GM19468 (cell line): Measurements from ENCODE around the gene OGFR.

Experiments used
- ATAC-seq: cut with Tn5 transposase; IDR thresholded peaks from one replicate; pipeline ENCODE4 v1.9.1; 2021; ENCODE audit warnings: mild to moderate bottlenecking, moderate library complexity, moderate number of reproducible peaks; ENCODE audit not compliant: unreplicated experiment; ENCODE audit errors: extremely low read depth

Gene OGFR

DNA sequence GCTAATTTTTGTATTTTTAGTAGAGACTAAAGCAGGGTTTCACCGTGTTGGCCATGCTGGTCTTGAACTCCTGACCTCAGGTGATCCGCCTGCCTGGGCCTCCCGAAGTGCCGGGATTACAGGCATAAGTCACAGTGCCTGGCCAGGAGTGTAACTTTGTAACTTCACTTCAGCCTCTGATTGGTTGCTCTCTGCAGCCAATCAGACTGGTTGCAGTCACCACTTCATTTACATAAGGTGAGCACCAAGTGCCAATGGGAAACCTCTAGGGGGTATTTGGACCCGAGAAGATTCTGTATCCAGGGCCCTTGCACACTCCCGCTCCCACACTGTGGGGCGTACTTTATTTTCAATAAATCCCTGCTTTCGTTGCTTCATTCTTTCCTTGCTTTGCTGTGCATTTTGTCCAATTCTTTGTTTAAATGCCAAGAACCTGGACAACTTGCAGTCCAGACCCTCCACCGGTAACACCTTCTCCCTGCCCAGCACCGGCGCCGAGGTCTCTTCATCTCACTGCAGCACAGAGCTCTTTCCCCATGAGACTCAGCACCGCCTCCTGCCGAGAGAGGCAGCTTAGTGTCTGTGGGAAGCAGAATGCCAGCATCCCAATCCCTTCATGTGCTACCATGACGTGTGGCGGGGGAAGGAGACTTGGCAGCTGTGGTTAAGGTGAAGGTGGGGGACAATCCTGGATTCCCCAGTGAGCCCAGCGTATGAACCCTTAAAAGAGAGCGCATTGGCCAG, 22.3 kb upstream of the OGFR start:
- ATAC-seq = no peak

- no peak for ATAC-seq
These were observed 21.7 kb upstream of the OGFR start for GRCh38 chr20:62782893-62783278.

GRCh38 chr20:62784497-62784896, 20.1 kb upstream of the OGFR start:
- no peak for ATAC-seq

DNA sequence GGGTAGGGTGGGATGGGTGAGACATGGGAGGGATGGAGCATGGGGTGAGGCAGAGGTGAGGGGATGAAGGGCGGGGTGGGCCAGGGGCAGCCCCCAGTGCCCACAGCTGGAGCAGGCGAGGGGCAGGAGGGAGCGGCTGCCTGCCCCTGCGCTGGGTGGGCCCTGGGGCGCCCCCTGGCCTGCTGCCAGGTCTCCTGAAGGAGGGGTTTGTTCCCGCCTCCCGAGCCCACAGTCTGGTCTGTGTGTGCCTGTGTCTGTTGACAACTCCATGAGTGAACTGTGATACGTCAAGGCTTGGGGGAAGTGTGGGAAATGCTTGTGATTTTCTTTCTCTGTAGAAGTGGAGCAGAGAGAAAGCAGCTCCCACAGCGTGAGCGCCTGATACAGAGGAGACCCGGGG, 19.2 kb upstream of the OGFR start:
- ATAC-seq = no peak

DNA sequence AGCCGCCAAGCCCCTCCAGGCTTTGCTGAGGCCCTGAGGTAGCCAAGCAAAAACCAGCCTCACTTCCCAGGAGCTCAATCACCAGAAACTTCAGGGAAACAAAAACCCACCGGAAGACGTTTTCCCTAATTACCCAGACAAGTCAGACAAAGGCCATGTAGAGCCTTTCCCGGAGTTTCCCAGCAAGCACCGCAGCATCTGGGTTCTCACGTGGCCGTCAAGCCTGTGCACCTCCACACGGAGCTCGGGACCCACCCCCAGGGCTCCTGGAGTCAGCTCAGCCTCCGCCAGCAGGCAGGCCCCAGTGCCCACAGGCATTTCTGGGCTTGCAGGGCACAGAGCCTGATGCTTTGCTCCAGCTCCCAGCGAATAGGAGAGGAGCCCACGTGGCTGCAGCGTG, 18.5 kb upstream of the OGFR start:
- no peak for ATAC-seq

DNA sequence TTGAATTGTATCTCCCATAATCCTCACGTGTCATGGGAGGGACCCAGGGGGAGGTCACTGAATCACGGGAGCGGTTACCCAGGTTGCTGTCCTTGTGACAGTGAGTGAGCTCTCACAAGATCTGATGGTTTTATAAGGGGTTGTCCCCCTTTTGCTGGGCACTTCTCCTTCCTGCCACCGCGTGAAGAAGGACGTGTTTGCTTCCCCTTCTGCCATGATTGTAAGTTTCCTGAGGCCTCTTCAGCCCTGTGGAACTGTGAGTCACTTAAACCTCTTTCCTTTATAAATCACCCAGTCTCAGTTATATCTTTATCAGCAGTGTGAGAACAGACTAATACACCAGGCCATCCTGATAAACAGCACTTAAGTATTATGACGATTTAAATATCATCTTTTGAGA, 17.3 kb upstream of the OGFR start:
- no peak for ATAC-seq

DNA sequence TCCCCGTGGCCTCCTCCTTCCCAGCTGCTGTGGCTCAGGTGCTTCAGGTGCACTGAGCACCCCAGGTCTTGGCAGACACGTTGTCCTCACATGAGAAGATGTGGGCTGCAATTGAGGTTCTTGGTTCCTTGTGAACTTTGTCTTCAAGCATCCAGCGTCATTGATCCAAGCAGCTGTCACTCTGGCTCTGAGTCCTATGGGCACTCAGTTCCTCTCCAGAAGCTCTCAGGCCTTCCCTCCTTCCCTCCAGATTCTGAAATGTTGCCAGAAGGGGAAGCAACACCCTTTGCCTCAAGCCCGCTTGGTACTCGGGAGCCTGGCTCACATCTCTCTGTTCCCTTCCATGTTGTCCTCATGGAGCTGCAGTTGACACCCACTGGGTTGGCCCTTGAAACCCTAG, 16.8 kb upstream of the OGFR start:
- ATAC-seq = no peak

DNA sequence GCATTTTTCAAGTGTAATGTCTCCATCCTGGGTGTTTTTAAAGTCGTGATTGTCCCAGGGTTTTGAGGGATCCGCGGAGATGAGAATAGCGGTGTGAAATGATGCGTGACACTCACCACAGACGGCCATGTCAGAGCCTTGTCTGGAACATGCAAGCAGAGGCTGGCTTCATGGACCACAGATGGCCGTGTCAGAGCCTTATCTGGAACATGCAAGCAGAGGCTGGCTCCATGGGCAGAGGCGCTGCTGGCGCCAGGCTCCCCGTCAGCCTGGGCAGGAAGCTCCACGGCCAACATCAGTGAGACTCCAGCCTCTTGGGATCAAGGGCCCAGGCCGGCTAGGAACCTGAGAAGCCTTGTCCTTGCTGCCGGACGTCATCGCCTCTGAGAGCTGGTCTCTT, 16.0 kb upstream of the OGFR start:
- no peak for ATAC-seq

GRCh38 chr20:62790075-62790474, 14.6 kb upstream of the OGFR start:
- no peak for ATAC-seq

DNA sequence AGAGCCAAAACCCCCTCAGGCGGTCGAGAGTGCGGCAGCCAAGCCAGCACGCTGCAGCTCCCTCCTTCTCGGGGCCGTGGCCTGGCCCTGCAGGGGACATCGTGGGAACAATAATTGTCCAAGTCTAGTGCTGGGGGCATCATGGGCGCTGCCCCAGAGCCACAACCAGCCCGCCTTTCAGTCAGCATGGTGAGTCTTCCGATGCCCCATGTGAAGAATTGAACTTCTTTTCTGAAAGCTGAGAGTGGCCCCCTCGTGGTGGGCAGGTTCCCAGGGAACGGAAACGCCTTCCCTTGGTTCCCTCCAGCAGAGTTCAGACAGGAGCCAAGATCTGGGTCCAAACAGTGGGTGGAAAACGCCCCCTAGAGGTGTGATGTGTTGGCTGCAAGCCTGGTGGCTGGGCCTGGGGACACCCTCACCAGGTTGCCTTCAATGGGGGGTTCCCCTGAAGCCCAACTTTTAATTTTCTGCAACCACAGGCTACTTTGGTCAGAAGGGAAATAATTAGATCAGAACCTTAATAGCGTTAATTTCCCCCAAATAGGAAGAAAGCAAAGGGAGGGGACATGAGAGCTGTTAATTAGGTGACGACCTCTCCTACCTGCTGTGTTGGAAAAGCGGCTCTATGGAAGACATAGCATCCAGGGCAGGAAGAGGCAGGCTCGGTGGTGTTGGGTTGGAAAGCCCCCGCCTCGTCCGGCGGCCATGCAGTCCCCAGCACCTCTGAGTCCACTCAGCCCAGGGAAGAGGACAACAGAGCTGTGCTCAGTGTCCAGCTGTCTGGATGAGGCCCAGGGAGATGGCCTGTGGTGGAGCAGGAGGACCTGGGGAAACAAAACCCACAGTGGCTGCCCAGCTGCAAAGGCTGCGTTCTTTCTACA, 13.1 kb upstream of the OGFR start:
- no peak for ATAC-seq

DNA sequence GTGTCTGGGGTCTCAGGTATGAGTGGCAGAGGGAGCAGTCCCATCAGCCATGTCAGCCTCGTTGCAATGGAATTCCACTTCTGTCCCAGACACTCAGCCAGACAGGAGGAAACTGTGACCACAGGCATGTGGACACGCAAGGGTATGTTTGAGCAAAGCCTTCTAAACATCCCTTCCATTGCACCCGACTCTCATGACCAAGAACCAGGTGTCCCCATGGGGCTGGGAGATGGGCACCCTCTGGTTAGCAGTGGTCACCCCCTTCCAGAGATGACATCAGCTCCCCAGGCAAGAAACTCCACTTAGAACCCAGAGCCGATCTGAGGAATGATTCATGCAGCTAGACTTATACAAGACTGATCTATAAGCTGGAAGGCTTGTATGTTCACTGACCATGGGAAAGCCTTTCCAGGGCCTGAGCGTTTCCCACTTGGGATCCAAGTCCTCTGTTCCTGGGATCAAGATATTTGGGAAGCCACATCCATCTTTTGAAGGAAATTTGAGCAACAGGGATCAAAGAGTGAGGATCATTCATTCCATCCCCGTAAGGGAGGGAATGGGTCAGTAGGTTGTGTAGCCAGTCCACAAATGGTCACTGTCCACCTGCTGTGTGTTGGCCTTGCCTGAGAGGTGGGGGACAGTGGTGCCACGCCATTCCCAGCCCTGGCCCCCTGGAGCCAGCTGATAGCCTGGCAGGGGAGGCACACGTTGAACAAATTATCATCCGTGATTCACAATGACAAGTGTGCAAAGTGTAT, 12.3 kb upstream of the OGFR start:
- ATAC-seq = no peak

DNA sequence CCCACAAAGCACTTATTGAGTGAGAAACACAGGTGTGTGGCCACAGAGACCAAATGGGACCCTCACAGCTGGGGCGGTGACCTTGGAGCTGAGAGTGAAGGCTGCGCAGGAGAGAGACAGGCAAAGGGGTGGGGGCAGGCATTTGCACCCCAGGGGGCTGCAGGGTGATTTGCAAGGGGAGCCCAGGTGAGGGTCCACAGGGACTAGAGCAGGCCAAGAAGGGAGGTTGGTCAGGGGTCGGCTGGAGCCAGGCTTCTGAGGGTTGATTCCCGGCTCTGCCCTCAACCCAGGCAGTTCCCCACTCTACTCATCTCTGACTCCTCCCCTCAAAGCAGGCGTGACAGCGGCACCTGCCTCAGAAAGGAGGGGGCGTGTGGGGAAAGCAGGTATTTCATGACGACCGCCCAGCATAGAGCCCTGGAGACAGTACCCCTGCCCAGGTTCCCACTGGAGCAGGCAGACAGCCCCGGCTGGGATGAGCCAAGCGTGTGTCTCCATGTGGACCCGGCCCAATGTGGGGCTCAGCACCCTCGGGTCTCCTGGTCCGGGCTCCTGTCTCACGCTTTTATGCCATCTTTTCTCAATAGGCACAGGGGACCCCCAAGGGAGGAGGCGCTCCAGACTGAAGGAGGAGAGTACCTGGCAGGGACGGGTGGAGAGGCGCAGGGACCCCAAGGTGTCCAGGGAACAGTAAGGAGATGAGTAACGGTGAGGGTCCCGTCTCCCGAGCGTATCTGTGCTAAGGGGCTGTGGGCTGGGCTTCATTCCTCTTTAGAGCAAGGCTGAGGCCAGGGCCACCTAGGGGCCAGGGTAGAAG, 11.5 kb upstream of the OGFR start:
- ATAC-seq = no peak

DNA sequence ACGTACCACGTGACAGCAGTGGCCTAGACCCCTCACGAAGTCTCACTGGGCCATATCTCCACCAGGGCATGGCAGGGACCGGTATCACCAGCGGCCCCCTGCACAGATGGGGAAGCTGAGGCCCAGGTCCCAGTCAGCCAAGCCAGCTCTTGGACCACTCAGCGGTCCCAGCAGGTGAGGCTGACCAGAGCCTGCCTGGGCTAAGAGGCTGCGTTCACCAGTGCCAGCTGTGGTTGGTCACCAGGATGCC, 11.0 kb upstream of the OGFR start:
- no peak for ATAC-seq

DNA sequence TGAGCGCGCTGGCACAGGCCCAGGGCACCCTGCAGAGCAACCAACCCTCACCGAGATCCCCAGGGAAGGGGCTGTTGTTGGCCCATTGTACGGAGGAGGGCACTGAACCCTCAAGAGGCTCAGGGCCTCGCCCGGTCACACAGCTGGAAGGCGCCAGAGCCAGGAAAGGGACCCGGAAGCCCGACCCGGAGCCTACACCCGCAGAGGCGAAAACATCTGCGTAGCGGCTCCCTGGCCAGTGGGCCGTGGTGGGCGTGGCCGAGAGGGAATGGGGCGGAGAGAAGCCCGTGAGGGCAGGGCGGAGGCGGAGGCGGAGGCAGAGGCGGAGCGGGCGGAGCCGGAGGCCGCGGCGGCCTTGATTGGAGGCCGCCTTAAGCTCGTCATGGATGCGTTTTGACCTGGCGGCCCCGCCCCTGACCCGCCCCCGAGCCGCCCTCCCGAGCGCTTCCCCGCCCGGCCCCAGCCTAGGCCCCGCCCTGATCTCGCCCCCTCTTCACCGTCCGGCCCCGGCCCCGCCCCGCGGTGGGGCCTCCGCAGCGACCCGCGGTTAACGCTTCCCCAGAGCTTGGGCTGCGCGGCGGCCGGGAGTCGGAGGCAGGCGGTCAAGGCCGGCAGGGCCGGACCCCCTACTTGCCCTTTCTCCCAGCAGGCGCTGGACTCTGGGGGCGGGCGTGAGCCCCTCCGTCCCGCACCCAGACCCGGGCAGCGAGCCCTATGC, 10.5 kb upstream of the OGFR start:
- ATAC-seq = peak; percentile 60

- no peak for ATAC-seq
These were observed 9.4 kb upstream of the OGFR start for GRCh38 chr20:62795023-62795761.

DNA sequence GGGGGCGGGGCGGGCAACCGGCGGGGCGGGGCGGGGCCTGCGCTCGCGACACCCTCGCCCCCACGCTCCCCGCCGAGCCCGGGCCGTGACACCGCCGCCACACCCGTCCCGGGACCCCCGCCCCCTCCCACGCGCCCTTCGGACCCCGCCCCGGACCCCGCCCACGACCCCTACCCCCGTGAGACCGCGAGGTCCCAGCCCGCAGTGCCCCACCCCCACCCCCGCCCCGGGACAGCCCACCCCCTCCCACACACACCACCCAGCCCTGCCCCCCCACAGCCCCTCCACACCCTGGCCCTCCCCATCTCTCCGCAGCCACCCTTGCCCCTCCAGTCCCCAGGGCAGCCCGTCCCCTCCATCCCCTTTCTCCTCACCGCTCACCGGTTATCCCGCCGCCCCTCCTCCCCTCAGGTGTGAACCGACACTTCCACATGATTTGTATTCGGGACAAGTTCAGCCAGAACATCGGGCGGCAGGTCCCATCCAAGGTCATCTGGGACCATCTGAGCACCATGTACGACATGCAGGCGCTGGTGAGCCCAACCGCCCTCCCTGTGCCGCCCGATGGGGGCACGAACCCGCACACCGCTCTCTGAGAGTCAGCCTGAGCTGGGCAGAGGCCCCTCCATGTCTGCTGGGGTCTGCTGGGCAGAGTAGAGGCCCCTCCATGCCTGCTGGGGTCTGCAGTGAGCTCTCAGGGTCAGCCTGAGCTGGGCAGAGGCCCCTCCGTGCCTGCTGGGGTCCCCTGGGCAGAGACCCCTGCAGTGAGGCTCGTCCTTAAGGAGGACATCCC, 7.7 kb upstream of the OGFR start:
- no peak for ATAC-seq

DNA sequence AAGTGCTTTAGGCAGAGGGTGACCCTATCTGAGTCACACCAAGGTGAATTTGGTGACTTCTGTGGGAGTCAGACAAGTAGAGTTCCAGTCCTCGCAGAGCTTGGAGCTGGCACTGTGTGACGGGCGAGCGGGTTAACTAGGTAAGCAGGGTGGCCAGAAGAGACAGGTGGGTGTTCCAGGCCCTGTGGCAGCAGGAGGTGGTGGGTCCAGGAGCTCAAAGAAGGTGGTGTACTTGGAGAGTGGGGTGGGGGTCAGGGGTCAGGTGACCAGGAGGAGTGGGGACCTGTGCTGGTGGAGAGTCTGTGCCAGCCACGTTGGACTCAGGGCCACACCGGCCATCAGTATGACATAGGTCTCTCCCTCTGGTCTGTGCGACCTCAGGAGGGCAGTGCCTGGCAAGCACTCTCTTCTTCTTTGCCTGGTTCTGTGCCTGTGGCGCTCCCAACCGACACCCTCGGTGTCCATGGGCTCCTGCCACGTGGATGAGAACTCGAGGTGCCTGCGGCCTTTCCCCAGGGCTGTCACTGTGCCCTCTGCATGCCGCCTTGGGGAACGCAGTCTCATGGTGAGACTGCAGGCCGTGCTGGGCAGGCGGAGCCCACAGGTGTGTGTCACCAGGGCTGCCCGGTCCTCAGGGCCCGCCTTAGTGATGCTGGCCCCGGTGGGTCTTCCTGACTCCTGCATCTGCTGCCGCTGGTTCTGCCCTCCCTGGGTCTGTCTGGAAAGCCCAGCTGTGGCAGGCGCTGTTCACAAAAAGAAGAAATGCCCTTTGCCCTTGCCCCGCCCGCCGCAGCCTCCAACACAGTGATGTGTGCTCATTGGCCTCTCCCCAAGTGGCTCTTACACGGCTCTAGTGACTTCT, 6.7 kb upstream of the OGFR start:
- no peak for ATAC-seq
